Duodenal mucosa (tissue), 2 donors: ENCODE measurements around the gene DLG2.

ENCODE experiments used
- H3K27ac ChIP-seq: one replicate; pipeline ENCODE4 v1.7.0; 2013; ENCODE audit warnings: low read depth, low read length
- H3K27me3 ChIP-seq, 2 donors: one replicate each; pipeline ENCODE4 v1.7.0; 2013; ENCODE audit warnings: low read length in 2 of 2, control low read depth in 1 of 2; ENCODE audit not compliant: insufficient read depth in 2 of 2, control insufficient read depth in 1 of 2
- H3K36me3 ChIP-seq, 2 donors: one replicate each; pipeline ENCODE4 v1.7.0; 2013; ENCODE audit warnings: low read length in 2 of 2, control low read depth in 1 of 2; ENCODE audit not compliant: insufficient read depth in 2 of 2, control insufficient read depth in 1 of 2
- H3K4me1 ChIP-seq, 2 donors: one replicate each; pipeline ENCODE4 v1.7.0; 2013; ENCODE audit warnings: low read length in 2 of 2, control low read depth in 1 of 2; ENCODE audit not compliant: insufficient read depth in 2 of 2, control insufficient read depth in 1 of 2
- H3K4me3 ChIP-seq, 2 donors: one replicate each; pipeline ENCODE4 v1.7.0; 2013; ENCODE audit warnings: low read length in 2 of 2, low read depth in 1 of 2
- H3K9ac ChIP-seq, 2 donors: one replicate each; pipeline ENCODE4 v1.7.0; 2013; ENCODE audit warnings: low read length in 2 of 2, low read depth in 1 of 2
- H3K9me3 ChIP-seq, 2 donors: one replicate each; pipeline ENCODE4 v1.7.0; 2013; ENCODE audit warnings: low read length in 2 of 2, control low read depth in 1 of 2; ENCODE audit not compliant: control insufficient read depth in 1 of 2

The DLG2 gene

DNA sequence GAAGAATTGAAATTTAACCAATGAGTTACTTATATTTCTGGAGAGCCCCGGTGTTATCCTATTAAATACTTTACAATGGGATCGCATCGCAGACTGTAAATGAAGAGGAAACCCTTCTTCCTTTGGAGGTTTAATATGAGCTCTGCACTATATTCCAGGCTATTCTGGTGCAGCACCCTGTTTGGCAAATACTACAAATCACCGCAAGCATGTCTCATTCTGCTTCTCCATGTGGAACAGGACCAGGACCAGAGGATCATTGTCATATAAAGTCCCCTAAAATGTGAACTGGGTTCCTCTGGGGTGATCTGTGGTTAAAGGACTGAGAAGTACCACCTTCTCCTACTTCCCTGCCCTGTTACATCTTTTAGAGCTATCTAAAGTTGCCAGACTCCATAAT lies 703.7 kb downstream of the DLG2 start:
- H3K4me1 ChIP-seq, result no peaks in the 10 kb centered on the region
- no peak overlapping the region for H3K4me3 ChIP-seq
- no peaks in the 10 kb centered on the region for H3K9me3 ChIP-seq
- no peak overlapping the region for H3K27ac ChIP-seq
- H3K9ac ChIP-seq, result no peak overlapping the region
- H3K27me3 ChIP-seq, result no peaks in the 10 kb centered on the region
- no peaks in the 10 kb centered on the region for H3K36me3 ChIP-seq

DNA sequence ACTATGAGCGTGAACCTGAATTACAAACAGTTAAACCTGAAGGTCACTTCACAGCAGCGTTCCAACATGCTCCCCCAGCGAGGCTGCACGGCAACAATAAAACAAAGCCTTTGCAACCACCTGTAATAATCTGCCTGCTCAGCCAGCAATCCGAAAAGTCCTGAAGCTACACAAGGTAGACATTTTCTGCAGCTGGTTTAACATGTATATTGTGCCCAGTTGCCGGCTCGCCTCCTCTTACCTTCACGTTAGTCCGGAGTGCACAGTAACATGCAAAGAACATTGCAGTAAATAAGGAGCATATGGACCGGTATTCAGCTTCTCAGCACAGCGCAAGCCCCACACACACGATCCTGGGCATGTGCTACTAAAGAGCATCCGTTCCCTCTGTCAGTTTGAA lies 704.3 kb downstream of the DLG2 start:
- Histone ChIP-seq H3K9ac (no peak overlapping the region), H3K36me3 (no peaks in the 10 kb centered on the region), H3K4me3 (no peak overlapping the region), H3K4me1 (no peaks in the 10 kb centered on the region), H3K9me3 (no peaks in the 10 kb centered on the region), H3K27me3 (no peaks in the 10 kb centered on the region), H3K27ac (no peak overlapping the region)

DNA sequence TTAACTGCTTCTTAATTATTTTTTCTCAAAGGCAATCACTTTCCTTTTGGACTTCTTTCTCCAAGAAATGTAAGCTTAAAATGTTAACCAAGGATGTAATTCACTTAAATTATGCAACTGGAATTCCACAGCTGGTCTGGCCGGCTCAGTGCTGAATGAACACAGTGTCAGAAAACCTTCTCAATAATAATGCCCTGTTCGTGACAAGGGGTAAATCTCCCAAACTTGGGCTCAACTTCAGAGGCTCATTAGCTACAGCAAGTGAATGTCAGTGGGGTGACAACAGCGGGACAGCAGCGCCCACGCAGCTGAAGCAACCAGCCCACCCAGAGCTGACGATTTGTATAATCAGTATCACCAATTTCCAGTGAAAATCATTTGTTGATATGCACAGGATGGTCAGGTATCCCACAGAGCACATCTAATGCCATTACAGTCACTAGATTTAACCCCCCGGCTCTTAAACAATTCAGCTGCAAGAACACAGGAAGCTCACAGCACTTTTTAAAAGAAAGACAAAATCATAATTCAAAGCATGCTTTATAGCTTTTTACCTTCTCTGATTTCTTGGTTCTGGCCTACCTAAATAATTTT lies 704.8 kb downstream of the DLG2 start:
- no peak overlapping the region for H3K9ac ChIP-seq
- H3K4me3 ChIP-seq, result no peak overlapping the region

DNA sequence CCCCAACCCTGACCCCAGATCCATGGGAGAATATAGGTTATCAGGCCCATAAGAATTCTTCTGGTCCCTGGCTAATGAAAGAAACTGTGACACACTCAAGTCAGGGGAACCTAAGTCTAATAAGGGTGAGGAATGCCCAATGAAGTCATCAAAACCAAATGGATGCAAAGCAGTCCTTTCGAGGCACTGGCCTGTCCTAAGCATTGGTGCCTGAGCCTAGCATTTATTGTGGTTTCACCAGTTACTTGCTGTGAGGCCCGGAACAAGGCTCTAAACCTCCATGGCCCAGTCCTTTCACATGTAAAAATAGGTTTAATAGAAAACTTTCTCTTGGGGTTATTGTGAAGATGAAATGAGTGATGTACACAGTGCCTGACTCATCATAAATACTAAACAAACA lies 712.6 kb downstream of the DLG2 start:
- H3K4me1 ChIP-seq, result no peaks in the 10 kb centered on the region
- H3K36me3 ChIP-seq, result no peaks in the 10 kb centered on the region
- no peaks in the 10 kb centered on the region for H3K27me3 ChIP-seq
- H3K9me3 ChIP-seq, result no peaks in the 10 kb centered on the region
- no peak overlapping the region for H3K9ac ChIP-seq
- no peak overlapping the region for H3K27ac ChIP-seq
- no peak overlapping the region for H3K4me3 ChIP-seq

More for the DNA sequence above, 704.8 kb downstream of the DLG2 start:
- H3K4me1 ChIP-seq, result no peaks in the 10 kb centered on the region
- H3K9me3 ChIP-seq, result no peaks in the 10 kb centered on the region
- H3K27me3 ChIP-seq, result no peaks in the 10 kb centered on the region
- no peaks in the 10 kb centered on the region for H3K36me3 ChIP-seq
- no peak overlapping the region for H3K27ac ChIP-seq

DNA sequence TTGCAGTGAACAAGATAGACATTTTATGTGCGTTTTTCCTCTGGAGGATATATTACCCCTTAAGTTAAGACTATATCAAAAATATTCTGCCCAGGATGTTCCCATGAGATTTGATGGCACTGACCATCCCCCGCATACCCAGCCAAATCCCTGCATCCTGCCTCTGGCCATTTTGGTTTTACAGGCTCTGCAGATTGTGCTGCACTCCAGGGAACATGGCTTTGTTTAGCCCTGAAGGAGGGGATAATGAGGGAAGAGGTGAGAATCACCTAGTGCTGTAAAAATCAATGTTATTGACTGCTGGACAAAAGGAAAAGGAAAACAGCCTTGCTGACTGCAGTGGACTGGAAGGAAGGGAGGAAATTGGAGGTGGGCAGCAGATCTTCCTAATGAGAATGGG lies 717.4 kb downstream of the DLG2 start:
- H3K36me3 ChIP-seq, result no peaks in the 10 kb centered on the region
- no peaks in the 10 kb centered on the region for H3K27me3 ChIP-seq
- H3K9me3 ChIP-seq, result no peaks in the 10 kb centered on the region
- H3K9ac ChIP-seq, result no peak overlapping the region
- no peak overlapping the region for H3K4me3 ChIP-seq
- H3K27ac ChIP-seq, result no peak overlapping the region
- H3K4me1 ChIP-seq, result no peaks in the 10 kb centered on the region

DNA sequence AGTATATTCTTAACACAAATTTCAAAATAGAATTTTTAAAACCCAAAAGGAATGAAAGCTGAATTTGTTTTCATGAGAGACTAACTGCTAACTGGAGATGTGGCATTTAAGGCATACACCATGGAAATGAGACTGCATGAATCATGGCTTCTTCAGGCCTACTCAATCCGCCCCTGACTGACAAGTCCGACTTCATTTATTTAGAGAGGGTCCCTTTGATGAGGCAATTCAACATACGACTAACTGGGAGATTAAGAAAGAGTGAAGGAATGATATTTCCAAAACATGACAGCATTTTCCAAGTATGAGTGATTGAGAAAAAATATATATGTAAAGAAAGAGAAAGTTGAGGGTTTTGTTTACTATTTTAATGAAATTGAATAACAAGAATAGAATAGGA lies 720.1 kb downstream of the DLG2 start:
- Histone ChIP-seq H3K27me3 (no peaks in the 10 kb centered on the region), H3K36me3 (no peaks in the 10 kb centered on the region), H3K4me3 (no peak overlapping the region), H3K9ac (no peak overlapping the region), H3K9me3 (no peaks in the 10 kb centered on the region), H3K4me1 (no peaks in the 10 kb centered on the region), H3K27ac (no peak overlapping the region)

DNA sequence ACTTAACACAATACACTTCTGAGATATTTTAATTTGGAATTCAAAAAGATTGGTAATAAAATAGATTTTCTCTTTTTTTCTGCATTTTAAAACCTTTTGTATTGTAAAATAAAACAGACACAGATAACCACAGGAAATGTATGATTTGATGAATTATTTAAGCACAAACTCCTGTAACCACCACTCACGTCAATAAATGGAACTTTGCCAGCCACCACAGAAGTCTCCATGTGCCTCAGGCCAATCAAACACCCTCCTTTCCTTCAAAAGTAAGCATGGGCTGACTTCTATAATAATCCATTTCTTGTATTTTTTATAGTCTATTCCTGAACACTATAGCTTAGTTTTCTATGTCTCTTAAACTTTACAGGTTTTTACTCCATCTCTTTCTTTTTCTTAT lies 721.7 kb downstream of the DLG2 start:
- no peak overlapping the region for H3K4me3 ChIP-seq
- H3K36me3 ChIP-seq, result no peaks in the 10 kb centered on the region
- H3K9me3 ChIP-seq, result no peaks in the 10 kb centered on the region
- no peaks in the 10 kb centered on the region for H3K4me1 ChIP-seq
- H3K27ac ChIP-seq, result no peak overlapping the region
- no peaks in the 10 kb centered on the region for H3K27me3 ChIP-seq
- no peak overlapping the region for H3K9ac ChIP-seq

DNA sequence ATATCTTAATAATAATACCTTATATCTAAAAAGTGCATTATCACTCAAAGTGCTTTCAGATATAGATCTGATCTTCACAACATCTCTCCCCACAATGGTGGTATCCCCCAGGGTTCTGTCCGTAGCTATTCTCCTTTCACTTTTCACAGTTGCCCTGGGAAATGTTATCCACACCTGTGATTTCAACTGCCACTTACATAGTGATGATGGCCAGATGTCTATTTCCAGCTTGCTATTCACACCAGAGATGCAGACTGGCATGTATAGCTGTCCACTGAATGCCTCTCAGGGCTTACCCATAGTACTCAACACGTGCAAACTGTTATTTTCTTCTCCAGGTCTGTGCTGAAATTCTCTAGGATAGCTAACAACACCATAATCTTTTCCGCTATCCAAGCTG lies 724.7 kb downstream of the DLG2 start:
- Histone ChIP-seq H3K9ac (no peak overlapping the region), H3K9me3 (no peaks in the 10 kb centered on the region), H3K27me3 (no peaks in the 10 kb centered on the region), H3K4me3 (no peak overlapping the region), H3K27ac (no peak overlapping the region), H3K36me3 (no peaks in the 10 kb centered on the region), H3K4me1 (no peaks in the 10 kb centered on the region)

DNA sequence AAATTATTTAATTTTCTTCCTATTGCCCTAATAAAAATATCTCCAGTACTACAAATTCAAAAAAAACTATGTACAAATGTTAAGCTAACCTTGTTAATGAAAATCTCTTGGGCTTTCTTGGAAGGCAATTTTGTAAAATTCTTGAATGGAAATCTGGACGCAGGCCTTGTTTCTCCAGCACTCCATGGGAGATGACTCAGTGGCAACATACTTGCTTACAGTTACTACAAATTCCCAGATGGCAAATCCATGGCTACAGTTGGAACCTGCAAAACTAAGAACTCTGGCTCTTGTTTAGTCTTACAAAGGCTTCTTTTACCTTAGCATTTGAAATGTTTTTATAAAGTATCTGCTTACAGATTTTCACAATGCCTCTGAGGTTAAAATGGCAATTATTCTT lies 725.2 kb downstream of the DLG2 start:
- no peak overlapping the region for H3K27ac ChIP-seq
- H3K36me3 ChIP-seq, result no peaks in the 10 kb centered on the region
- H3K4me1 ChIP-seq, result no peaks in the 10 kb centered on the region
- H3K9ac ChIP-seq, result no peak overlapping the region
- H3K4me3 ChIP-seq, result no peak overlapping the region
- H3K9me3 ChIP-seq, result no peaks in the 10 kb centered on the region
- H3K27me3 ChIP-seq, result no peaks in the 10 kb centered on the region

DNA sequence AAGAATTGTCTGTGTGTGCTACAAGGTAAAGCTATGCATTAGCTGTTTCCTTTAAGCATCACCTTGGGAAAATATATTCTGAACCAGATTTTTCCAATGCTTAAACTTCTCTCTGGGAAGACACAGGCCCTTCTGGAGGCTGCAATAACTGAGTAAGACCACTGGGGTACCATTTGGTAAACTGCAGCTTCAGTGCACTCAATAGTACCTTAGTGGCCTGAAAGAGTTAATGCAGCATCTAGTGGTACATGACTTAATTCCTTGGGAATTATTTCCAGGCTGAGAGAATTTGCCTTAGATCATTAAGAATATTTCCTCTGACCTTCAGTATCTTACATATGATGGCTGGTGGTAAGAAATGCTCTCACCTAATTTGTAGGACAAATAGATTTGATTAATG lies 727.4 kb downstream of the DLG2 start:
- Histone ChIP-seq H3K9me3 (no peaks in the 10 kb centered on the region), H3K4me3 (no peak overlapping the region), H3K27me3 (no peaks in the 10 kb centered on the region), H3K27ac (no peak overlapping the region), H3K4me1 (no peaks in the 10 kb centered on the region), H3K9ac (no peak overlapping the region), H3K36me3 (no peaks in the 10 kb centered on the region)

DNA sequence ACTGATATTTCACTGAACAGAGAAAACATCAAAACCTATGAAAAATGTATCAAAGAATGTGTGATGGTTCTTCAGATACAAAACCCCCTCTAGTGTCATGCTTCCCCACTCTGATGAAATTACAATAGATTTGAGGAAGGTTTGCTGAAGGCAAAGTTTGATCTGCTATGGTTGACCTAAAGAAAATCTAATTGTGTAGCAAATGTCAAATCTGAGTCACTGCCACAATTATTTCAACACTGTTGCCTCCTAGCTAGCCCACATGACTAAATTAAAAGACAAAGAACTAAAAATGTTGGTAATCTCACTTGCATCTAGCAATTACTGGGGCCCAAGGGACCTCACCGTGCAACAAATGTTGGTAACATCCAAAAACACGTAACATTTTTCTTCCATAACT lies 728.0 kb downstream of the DLG2 start:
- Histone ChIP-seq H3K4me3 (no peak overlapping the region), H3K4me1 (no peaks in the 10 kb centered on the region), H3K9me3 (no peaks in the 10 kb centered on the region), H3K9ac (no peak overlapping the region), H3K27me3 (no peaks in the 10 kb centered on the region), H3K27ac (no peak overlapping the region), H3K36me3 (no peaks in the 10 kb centered on the region)
